Measurements from ENCODE around the gene PLAAT5. TPM values are rescaled to one million over a fixed set of nuclear protein-coding genes. Genes with fewer than 3 reads are reported as not detected.

Gene PLAAT5
- total and polyA plus RNA-seq, 2 of the 8 experiments (the other 6 are each of a cell fraction or from before 2014, with no cell fraction given) = 16.0 to 18.7 TPM

- TF ChIP-seq CTCF (IDR thresholded peaks at IDR 0.05; ENCODE audit: control extremely low read depth in 1 of 3, insufficient read depth in 1 of 3, low read depth in 1 of 3, low read length in 3 of 3) (no peak), TEAD4 (IDR thresholded peaks at IDR 0.05; ENCODE audit: low read depth, low read length) (no peak), CHD7 (IDR thresholded peaks at IDR 0.05; ENCODE audit: insufficient replicate concordance, low read length) (no peak)
Measured at GRCh38 chr11:63534076-63534475, 43.1 kb upstream of the PLAAT5 start (continued).
